ENCODE measurements around the gene STAT5A. TPM values are rescaled to one million over a fixed set of nuclear protein-coding genes. Genes with fewer than 3 reads are reported as not detected.
A peak's percentile ranks its signal among the peaks of the same experiment; 100 is the strongest.

STAT5A gene
- total and polyA plus RNA-seq, 9 of the 15 experiments (the other 6 are each of a cell fraction or from before 2014, with no cell fraction given) = 79.9 to 415 (median 196) TPM

DNA sequence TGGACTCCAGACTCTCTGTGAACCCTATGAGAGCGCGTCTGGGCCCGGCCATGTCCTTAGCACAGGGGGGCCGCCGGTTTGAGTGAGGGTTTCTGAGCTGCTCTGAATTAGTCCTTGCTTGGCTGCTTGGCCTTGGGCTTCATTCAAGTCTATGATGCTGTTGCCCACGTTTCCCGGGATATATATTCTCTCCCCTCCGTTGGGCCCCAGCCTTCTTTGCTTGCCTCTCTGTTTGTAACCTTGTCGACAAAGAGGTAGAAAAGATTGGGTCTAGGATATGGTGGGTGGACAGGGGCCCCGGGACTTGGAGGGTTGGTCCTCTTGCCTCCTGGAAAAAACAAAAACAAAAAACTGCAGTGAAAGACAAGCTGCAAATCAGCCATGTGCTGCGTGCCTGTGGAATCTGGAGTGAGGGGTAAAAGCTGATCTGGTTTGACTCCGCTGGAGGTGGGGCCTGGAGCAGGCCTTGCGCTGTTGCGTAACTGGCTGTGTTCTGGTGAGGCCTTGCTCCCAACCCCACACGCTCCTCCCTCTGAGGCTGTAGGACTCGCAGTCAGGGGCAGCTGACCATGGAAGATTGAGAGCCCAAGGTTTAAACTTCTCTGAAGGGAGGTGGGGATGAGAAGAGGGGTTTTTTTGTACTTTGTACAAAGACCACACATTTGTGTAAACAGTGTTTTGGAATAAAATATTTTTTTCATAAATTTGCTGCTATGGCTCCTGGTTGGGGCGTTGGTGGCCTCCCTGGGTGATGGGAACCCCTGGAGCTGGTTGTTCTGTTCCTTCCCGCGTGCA, 23.1 kb downstream of the STAT5A start (continued):
- TF ChIP-seq ZBTB43 (CRISPR knock-in tag; IDR thresholded peaks at IDR 0.05) = no peak
- peak in 1 of 2 experiments; percentile 62; a peak in 2 of 4 replicates for TF ChIP-seq TBL1XR1 (IDR thresholded peaks at IDR 0.05; ENCODE audit: low read length in 2 of 2)
- no peak for TF ChIP-seq ZNF830 (CRISPR knock-in tag; IDR thresholded peaks at IDR 0.05)
- TF ChIP-seq, protein P1, sequence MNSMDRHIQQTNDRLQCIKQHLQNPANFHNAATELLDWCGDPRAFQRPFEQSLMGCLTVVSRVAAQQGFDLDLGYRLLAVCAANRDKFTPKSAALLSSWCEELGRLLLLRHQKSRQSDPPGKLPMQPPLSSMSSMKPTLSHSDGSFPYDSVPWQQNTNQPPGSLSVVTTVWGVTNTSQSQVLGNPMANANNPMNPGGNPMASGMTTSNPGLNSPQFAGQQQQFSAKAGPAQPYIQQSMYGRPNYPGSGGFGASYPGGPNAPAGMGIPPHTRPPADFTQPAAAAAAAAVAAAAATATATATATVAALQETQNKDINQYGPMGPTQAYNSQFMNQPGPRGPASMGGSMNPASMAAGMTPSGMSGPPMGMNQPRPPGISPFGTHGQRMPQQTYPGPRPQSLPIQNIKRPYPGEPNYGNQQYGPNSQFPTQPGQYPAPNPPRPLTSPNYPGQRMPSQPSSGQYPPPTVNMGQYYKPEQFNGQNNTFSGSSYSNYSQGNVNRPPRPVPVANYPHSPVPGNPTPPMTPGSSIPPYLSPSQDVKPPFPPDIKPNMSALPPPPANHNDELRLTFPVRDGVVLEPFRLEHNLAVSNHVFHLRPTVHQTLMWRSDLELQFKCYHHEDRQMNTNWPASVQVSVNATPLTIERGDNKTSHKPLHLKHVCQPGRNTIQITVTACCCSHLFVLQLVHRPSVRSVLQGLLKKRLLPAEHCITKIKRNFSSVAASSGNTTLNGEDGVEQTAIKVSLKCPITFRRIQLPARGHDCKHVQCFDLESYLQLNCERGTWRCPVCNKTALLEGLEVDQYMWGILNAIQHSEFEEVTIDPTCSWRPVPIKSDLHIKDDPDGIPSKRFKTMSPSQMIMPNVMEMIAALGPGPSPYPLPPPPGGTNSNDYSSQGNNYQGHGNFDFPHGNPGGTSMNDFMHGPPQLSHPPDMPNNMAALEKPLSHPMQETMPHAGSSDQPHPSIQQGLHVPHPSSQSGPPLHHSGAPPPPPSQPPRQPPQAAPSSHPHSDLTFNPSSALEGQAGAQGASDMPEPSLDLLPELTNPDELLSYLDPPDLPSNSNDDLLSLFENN (IDR thresholded peaks at IDR 0.05; ENCODE audit: low read depth in 2 of 2, low read length in 2 of 2) = peak in 1 of 2 experiments; percentile 26; a peak in 1 of 4 replicates
- peak; percentile 29; the same call in 1 of the 2 replicates for TF ChIP-seq TCF3 (CRISPR knock-in tag; IDR thresholded peaks at IDR 0.05)
- TF ChIP-seq SMAD1 (IDR thresholded peaks at IDR 0.05; ENCODE audit: low read depth, low read length, partially characterized antibody) = peak; percentile 89
- TF ChIP-seq ZNF766 (CRISPR knock-in tag; conservative IDR thresholded peaks at IDR 0.05) = 0 out of 2 replicates have a peak, but pooled peaks have one; percentile 34
- no peak for TF ChIP-seq CTCFL (IDR thresholded peaks at IDR 0.05; ENCODE audit: borderline replicate concordance, insufficient read depth, low read depth, low read length, poor library complexity, severe bottlenecking)
- TF ChIP-seq CSDE1 (IDR thresholded peaks at IDR 0.05) = no peak
- TF ChIP-seq ZZZ3 (IDR thresholded peaks at IDR 0.05) = no peak
- peak; percentile 65; the same call in 1 of the 2 replicates for TF ChIP-seq MAX (CRISPR knock-in tag; IDR thresholded peaks at IDR 0.05)
- TF ChIP-seq RCOR1 (IDR thresholded peaks at IDR 0.05; ENCODE audit: borderline replicate concordance in 1 of 2, low read depth in 2 of 2, low read length in 2 of 2) = peak in 1 of 2 experiments; percentile 70; a peak in 2 of 4 replicates
- TF ChIP-seq MBD1 (CRISPR knock-in tag; IDR thresholded peaks at IDR 0.05) = no peak
- peak; percentile 61 to 65; a peak in 3 of 4 replicates for TF ChIP-seq NRF1 (conservative IDR thresholded peaks at IDR 0.05 in 1 of 2, IDR thresholded peaks at IDR 0.05 in 1 of 2)

All from K562 (cell line).